Liver (tissue), 3 donors: ENCODE measurements around the gene NUDT4.

ENCODE experiments used
- CTCF ChIP-seq: fragments of 150-350 bp; IDR thresholded peaks from 2 replicates; pipeline ENCODE4 v1.5.1; 2017; ENCODE audit warnings: improper control_type of control experiment, low read depth, low read length; ENCODE audit not compliant: missing input control
- EGR1 ChIP-seq, 2 donors: IDR thresholded peaks; 2 replicates each; pipeline ENCODE4 v1.6.1; 2016 to 2018; ENCODE audit warnings: antibody characterized with exemption in 2 of 2, low read depth in 2 of 2
- FOXA1 ChIP-seq: IDR thresholded peaks from 2 replicates; pipeline ENCODE4 v1.6.1; 2016; ENCODE audit warnings: antibody characterized with exemption
- FOXA2 ChIP-seq: IDR thresholded peaks from 2 replicates; pipeline ENCODE4 v1.6.1; 2016; ENCODE audit warnings: antibody characterized with exemption
- GABPA ChIP-seq, 2 donors: IDR thresholded peaks in 1 of 2; conservative IDR thresholded peaks in 1 of 2; 2 replicates each; pipeline ENCODE4 v1.6.1; 2016; ENCODE audit warnings: antibody characterized with exemption in 2 of 2, mild to moderate bottlenecking in 1 of 2, moderate library complexity in 1 of 2
- HNF4G ChIP-seq: IDR thresholded peaks from 2 replicates; pipeline ENCODE4 v1.6.1; 2016; ENCODE audit warnings: antibody characterized with exemption
- JUND ChIP-seq, 2 donors: IDR thresholded peaks; 2 replicates each; pipeline ENCODE4 v1.6.1; 2016; ENCODE audit warnings: antibody characterized with exemption in 2 of 2
- MAX ChIP-seq: IDR thresholded peaks from 2 replicates; pipeline ENCODE4 v1.6.1; 2016; ENCODE audit warnings: antibody characterized with exemption
- RAD21 ChIP-seq, 2 donors: IDR thresholded peaks; 2 replicates each; pipeline ENCODE4 v1.6.1; 2016; ENCODE audit warnings: antibody characterized with exemption in 2 of 2, mild to moderate bottlenecking in 2 of 2
- SP1 ChIP-seq: IDR thresholded peaks from 2 replicates; pipeline ENCODE4 v1.6.1; 2018; ENCODE audit warnings: antibody characterized with exemption, mild to moderate bottlenecking
- YY1 ChIP-seq: IDR thresholded peaks from 2 replicates; pipeline ENCODE4 v1.6.1; 2016; ENCODE audit warnings: antibody characterized with exemption, mild to moderate bottlenecking
- ZBTB33 ChIP-seq: IDR thresholded peaks from 2 replicates; pipeline ENCODE4 v1.6.1; 2016; ENCODE audit warnings: antibody characterized with exemption
- TF ChIP-seq, protein P1 (sequence below): IDR thresholded peaks from 2 replicates; pipeline ENCODE4 v1.6.1; 2016; ENCODE audit warnings: antibody characterized with exemption, mild to moderate bottlenecking
- donor health status: healthy.
- donor health status: healthy.

- TF ChIP-seq CTCF (no peak), ZBTB33 (no peak), JUND (IDR thresholded peaks at IDR 0.05) (no peak), RAD21 (IDR thresholded peaks at IDR 0.05) (no peak), SP1 (no peak), GABPA (IDR thresholded peaks at IDR 0.05 in 1 of 2, conservative IDR thresholded peaks at IDR 0.05 in 1 of 2) (no peak), MAX (no peak), EGR1 (IDR thresholded peaks at IDR 0.05; ENCODE audit: low read depth in 2 of 2) (no peak), YY1 (no peak), FOXA1 (no peak), FOXA2 (no peak), HNF4G (no peak)
- TF ChIP-seq, protein P1, sequence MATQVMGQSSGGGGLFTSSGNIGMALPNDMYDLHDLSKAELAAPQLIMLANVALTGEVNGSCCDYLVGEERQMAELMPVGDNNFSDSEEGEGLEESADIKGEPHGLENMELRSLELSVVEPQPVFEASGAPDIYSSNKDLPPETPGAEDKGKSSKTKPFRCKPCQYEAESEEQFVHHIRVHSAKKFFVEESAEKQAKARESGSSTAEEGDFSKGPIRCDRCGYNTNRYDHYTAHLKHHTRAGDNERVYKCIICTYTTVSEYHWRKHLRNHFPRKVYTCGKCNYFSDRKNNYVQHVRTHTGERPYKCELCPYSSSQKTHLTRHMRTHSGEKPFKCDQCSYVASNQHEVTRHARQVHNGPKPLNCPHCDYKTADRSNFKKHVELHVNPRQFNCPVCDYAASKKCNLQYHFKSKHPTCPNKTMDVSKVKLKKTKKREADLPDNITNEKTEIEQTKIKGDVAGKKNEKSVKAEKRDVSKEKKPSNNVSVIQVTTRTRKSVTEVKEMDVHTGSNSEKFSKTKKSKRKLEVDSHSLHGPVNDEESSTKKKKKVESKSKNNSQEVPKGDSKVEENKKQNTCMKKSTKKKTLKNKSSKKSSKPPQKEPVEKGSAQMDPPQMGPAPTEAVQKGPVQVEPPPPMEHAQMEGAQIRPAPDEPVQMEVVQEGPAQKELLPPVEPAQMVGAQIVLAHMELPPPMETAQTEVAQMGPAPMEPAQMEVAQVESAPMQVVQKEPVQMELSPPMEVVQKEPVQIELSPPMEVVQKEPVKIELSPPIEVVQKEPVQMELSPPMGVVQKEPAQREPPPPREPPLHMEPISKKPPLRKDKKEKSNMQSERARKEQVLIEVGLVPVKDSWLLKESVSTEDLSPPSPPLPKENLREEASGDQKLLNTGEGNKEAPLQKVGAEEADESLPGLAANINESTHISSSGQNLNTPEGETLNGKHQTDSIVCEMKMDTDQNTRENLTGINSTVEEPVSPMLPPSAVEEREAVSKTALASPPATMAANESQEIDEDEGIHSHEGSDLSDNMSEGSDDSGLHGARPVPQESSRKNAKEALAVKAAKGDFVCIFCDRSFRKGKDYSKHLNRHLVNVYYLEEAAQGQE = no peak
These were observed 50.2 kb downstream of the NUDT4 start for GRCh38 chr12:93427779-93428564.
